ENCODE measurements around the gene GHR. TPM values are rescaled to one million over a fixed set of nuclear protein-coding genes. Genes with fewer than 3 reads are reported as not detected.

The GHR gene
- total RNA-seq, 4 donors from 2014 or later, result 6.5 to 27.2 (median 9.6) TPM

DNA sequence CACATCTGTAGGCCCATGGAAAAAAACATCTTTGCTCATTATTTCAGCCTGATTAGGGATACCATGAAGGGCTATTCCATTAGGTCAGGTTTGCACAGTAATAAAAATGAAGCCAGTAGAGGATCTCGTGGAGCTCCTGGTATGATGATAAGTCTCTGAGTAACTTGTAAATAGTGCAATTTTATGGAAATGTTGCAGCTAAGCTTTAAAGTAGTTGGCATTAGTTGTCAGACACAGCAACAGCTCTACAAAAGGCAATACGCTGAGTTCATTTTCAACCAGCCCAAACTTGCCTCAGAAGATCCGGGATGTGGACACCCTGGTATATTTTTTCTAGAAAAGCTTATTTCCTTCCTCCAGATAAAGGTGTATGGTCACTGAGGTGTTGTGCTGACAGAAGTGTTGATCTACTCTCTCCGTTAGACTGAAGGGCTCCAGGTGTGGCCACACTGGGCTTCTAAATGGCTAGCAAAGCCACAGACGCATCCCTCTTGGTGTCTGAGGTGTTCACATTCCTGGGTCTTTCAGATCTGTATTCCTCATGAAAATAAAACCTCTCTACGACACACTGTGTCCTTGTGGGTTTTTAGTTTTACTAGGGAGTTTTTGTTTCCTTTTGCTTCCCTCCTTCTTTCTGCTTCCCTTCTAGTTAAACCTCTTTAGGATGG, 141.6 kb downstream of the GHR start:
- Histone ChIP-seq H3K4me1 (peaks cover 6 to 42% (median 13%) of the 10 kb centered on the region in 3 donors), H3K27me3 (no peaks in the 10 kb centered on the region), H3K9me3 (no peaks in the 10 kb centered on the region), H3K27ac (no peak overlapping the region), H3K36me3 (no peaks in the 10 kb centered on the region), H3K4me3 (no peak overlapping the region)
- ATAC-seq, result no peak
- 92 to 93% methylated on average over 5 to 6 of the region's 6 CpGs for WGBS, 2 donors (ENCODE audit: low coverage in 1 of 2)
- TF ChIP-seq POLR2AphosphoS5 (IDR thresholded peaks at IDR 0.05) (no peak), EP300 (IDR thresholded peaks at IDR 0.05) (no peak), CTCF (IDR thresholded peaks at IDR 0.05) (no peak), POLR2A (IDR thresholded peaks at IDR 0.05) (no peak)

GRCh38 chr5:42566652-42567295, 143.5 kb downstream of the GHR start:
- H3K9me3 ChIP-seq, result no peaks in the 10 kb centered on the region
- ATAC-seq, result peak; percentile 47
- TF ChIP-seq POLR2AphosphoS5 (IDR thresholded peaks at IDR 0.05), result no peak
- no peak for TF ChIP-seq POLR2A (IDR thresholded peaks at IDR 0.05)
- no peak for TF ChIP-seq CTCF (IDR thresholded peaks at IDR 0.05)
- no peak for TF ChIP-seq EP300 (IDR thresholded peaks at IDR 0.05)
- H3K4me1 ChIP-seq, result peaks cover 2 to 43% (median 11%) of the 10 kb centered on the region in 3 donors
- WGBS, 2 donors (ENCODE audit: low coverage in 1 of 2), result 12 to 13% methylated on average over 5 of the region's 5 CpGs
- peak overlapping the region in 1 of 2 donors; percentile 22 for H3K4me3 ChIP-seq
- H3K36me3 ChIP-seq, result no peaks in the 10 kb centered on the region
- H3K27me3 ChIP-seq, result no peaks in the 10 kb centered on the region
- peak overlapping the region in 3 of 4 donors; percentile 44 to 72 (median 59) for H3K27ac ChIP-seq

DNA sequence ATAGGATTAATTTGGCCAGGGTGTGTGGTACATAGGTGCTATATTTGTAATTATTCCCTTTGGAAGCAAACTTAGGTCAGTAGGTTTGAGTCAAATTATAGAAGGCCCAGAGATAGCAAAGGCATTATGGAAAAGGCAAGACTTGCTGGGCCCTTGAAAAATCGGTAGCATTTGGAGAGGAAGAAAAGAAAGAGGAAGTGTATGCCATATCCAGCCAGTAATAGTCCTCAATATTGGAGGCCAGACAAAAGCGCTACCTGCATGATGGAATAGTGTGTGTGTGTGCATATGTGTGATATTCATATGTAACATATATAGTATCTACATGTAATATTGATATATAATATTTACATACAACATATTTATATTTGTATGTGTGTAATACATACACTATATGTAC, 146.1 kb downstream of the GHR start:
- TF ChIP-seq CTCF (IDR thresholded peaks at IDR 0.05) (no peak), POLR2AphosphoS5 (IDR thresholded peaks at IDR 0.05) (no peak), POLR2A (IDR thresholded peaks at IDR 0.05) (no peak), EP300 (IDR thresholded peaks at IDR 0.05) (no peak)
- Histone ChIP-seq H3K4me1 (peaks cover 2 to 44% (median 10%) of the 10 kb centered on the region in 3 donors), H3K27ac (no peak overlapping the region), H3K4me3 (no peak overlapping the region), H3K27me3 (no peaks in the 10 kb centered on the region), H3K36me3 (no peaks in the 10 kb centered on the region), H3K9me3 (no peaks in the 10 kb centered on the region)
- 100% methylated on average over 2 of the region's 2 CpGs for WGBS, 2 donors (ENCODE audit: low coverage in 1 of 2)
- no peak for ATAC-seq

GRCh38 chr5:42569953-42570548, 146.8 kb downstream of the GHR start:
- WGBS, 2 donors (ENCODE audit: low coverage in 1 of 2), result 94 to 100% methylated on average over 1 of the region's 1 CpG
- H3K4me1 ChIP-seq, result peaks cover 2 to 42% (median 10%) of the 10 kb centered on the region in 3 donors
- no peaks in the 10 kb centered on the region for H3K9me3 ChIP-seq
- no peak for TF ChIP-seq POLR2AphosphoS5 (IDR thresholded peaks at IDR 0.05)
- TF ChIP-seq CTCF (IDR thresholded peaks at IDR 0.05), result no peak
- TF ChIP-seq EP300 (IDR thresholded peaks at IDR 0.05), result no peak
- no peak for TF ChIP-seq POLR2A (IDR thresholded peaks at IDR 0.05)
- no peak for ATAC-seq
- H3K36me3 ChIP-seq, result no peaks in the 10 kb centered on the region
- H3K4me3 ChIP-seq, result no peak overlapping the region
- no peak overlapping the region for H3K27ac ChIP-seq
- no peaks in the 10 kb centered on the region for H3K27me3 ChIP-seq
